H1 (cell line): ENCODE measurements around the gene HILPDA. TPM values are rescaled to one million over a fixed set of nuclear protein-coding genes. Genes with fewer than 3 reads are reported as not detected.

Source experiments
- polyA plus RNA-seq, 7 experiments: library from polyadenylated mRNA; depleted of rRNA in 3 of 7; stranded (reverse) in 5 of 7; unstranded in 2 of 7; fragments of >200 nt in 5 of 7; fragments of 200-250 nt in 2 of 7; gene quantifications; 1 replicate in 5 of 7; 2 replicates in 1 of 7; 4 replicates in 1 of 7; pipeline versions ENCODE4 v1.2.1 to v1.2.3, GENCODE V29; 2011 to 2013; ENCODE audit warnings: missing spikeins in 2 of 7, mixed read lengths in 2 of 7
- small RNA-seq: library from polyadenylated mRNA; stranded (forward); fragments of <200 nt; extraction: miRNeasy Mini kit (QIAGEN cat#:217004); gene quantifications from one replicate; pipeline ENCODE3, GENCODE V24; 2013; ENCODE audit not compliant: insufficient read depth
- total RNA-seq: library from RNA; stranded (reverse); fragmentation: NEBNext Ultra II Directional; extraction: Animal tissue kit (Norgen Biotek cat#: 25700); gene quantifications from 2 replicates; pipeline ENCODE4 v1.2.1, GENCODE V29; 2021

The HILPDA gene
- total and polyA plus RNA-seq, 2 of the 8 experiments (the other 6 are each of a cell fraction or from before 2014, with no cell fraction given), result 35.6 to 80.0 TPM

Small RNA genes within 50 kb of the gene (small RNA-seq; reads per million reads assigned to genes)
- gene AC010655.1 (not detected), gene AC010655.2 (not detected), gene RF00017 (not detected), gene RNU7-54P (not detected)

Other genes with a start within 250 kb of the HILPDA start
- not detected in 2 replicates for gene LEP, start 214.6 kb upstream of the HILPDA start, total RNA-seq
- gene LEP, start 214.6 kb upstream of the HILPDA start, polyA plus RNA-seq (2011; rRNA removed), result not detected in 2 replicates
- 65.3 and 68.0 TPM in 2 replicates for gene RBM28, start 112.0 kb upstream of the HILPDA start, total RNA-seq
- 9.6 and 12.8 TPM in 2 replicates for gene RBM28, start 112.0 kb upstream of the HILPDA start, polyA plus RNA-seq (2011; rRNA removed)
- gene PRRT4, start 94.2 kb upstream of the HILPDA start, total RNA-seq, result 0.34 and 0.69 TPM in 2 replicates
- gene PRRT4, start 94.2 kb upstream of the HILPDA start, polyA plus RNA-seq (2011; rRNA removed), result 1.0 and 2.4 TPM in 2 replicates
- 44.0 and 45.8 TPM in 2 replicates for gene IMPDH1, start 45.9 kb upstream of the HILPDA start, total RNA-seq
- gene IMPDH1, start 45.9 kb upstream of the HILPDA start, polyA plus RNA-seq (2011; rRNA removed), result 45.8 and 65.7 TPM in 2 replicates
- gene METTL2B, start 20.9 kb downstream of the HILPDA start, total RNA-seq, result 42.6 and 43.5 TPM in 2 replicates
- gene METTL2B, start 20.9 kb downstream of the HILPDA start, polyA plus RNA-seq (2011; rRNA removed), result 13.1 and 14.6 TPM in 2 replicates
- gene GARIN1A, start 216.4 kb downstream of the HILPDA start, total RNA-seq, result 0.29 and 0.34 TPM in 2 replicates
- 0.03 TPM in 1 of 2 replicates, not detected in the other for gene GARIN1A, start 216.4 kb downstream of the HILPDA start, polyA plus RNA-seq (2011; rRNA removed)